ENCODE measurements around the gene CHD9. TPM values are rescaled to one million over a fixed set of nuclear protein-coding genes. Genes with fewer than 3 reads are reported as not detected.

CHD9 gene
- total and polyA plus RNA-seq, 9 of the 15 experiments (the other 6 are each of a cell fraction or from before 2014, with no cell fraction given) = 29.0 to 69.3 (median 40.6) TPM

GRCh38 chr16:53130159-53131049 lies 75.6 kb downstream of the CHD9 start (continued):
- TF ChIP-seq REST (IDR thresholded peaks at IDR 0.05; ENCODE audit: borderline replicate concordance) = peak; percentile 67
- no peak for TF ChIP-seq REST (CRISPR knock-in tag; IDR thresholded peaks at IDR 0.05; ENCODE audit: low read depth)
- no peak for TF ChIP-seq ZNF668 (CRISPR knock-in tag; IDR thresholded peaks at IDR 0.05)
- TF ChIP-seq RB1 (IDR thresholded peaks at IDR 0.05; ENCODE audit: low read depth) = peak; percentile 95
- TF ChIP-seq POLR2A (conservative IDR thresholded peaks at IDR 0.05) = peak; percentile 67
- 0 out of 2 replicates have a peak, but pooled peaks have one; percentile 27 for TF ChIP-seq NR4A1 (CRISPR knock-in tag; IDR thresholded peaks at IDR 0.05)
- TF ChIP-seq NR4A1 (tag; IDR thresholded peaks at IDR 0.05) = no peak
- peak in 1 of 2 experiments; percentile 7; a peak in 1 of 4 replicates for TF ChIP-seq RCOR1 (IDR thresholded peaks at IDR 0.05; ENCODE audit: borderline replicate concordance in 1 of 2, low read depth in 2 of 2, low read length in 2 of 2)
- TF ChIP-seq CHD2 (IDR thresholded peaks at IDR 0.05; ENCODE audit: low read depth, low read length) = peak; percentile 55
- TF ChIP-seq ZNF146 (CRISPR knock-in tag; IDR thresholded peaks at IDR 0.05; ENCODE audit: unreplicated experiment) = no peak
- peak; percentile 27 for TF ChIP-seq CREB1 (IDR thresholded peaks at IDR 0.05)
- peak; percentile 52; the same call in 1 of the 2 replicates for TF ChIP-seq CREB1 (CRISPR knock-in tag; IDR thresholded peaks at IDR 0.05)
- peak; percentile 87; the same call in 1 of the 2 replicates for TF ChIP-seq KAT7 (CRISPR knock-in tag; IDR thresholded peaks at IDR 0.05; ENCODE audit: borderline replicate concordance)
- TF ChIP-seq ZNF197 (CRISPR knock-in tag; IDR thresholded peaks at IDR 0.05; ENCODE audit: low read depth) = no peak
- TF ChIP-seq ATF1 (CRISPR knock-in tag; IDR thresholded peaks at IDR 0.05) = 0 out of 2 replicates have a peak, but pooled peaks have one; percentile 2
- TF ChIP-seq ATF1 (tag; IDR thresholded peaks at IDR 0.05) = peak; percentile 74
- peak; percentile 58; the same call in 1 of the 2 replicates for TF ChIP-seq PHF8 (IDR thresholded peaks at IDR 0.05; ENCODE audit: borderline replicate concordance, low read length)
- peak; percentile 52 for TF ChIP-seq ASH1L (IDR thresholded peaks at IDR 0.05; ENCODE audit: borderline replicate concordance, low read depth, partially characterized antibody)
- no peak for TF ChIP-seq TFE3 (CRISPR knock-in tag; IDR thresholded peaks at IDR 0.05)
- no peak for TF ChIP-seq CGGBP1 (CRISPR knock-in tag; IDR thresholded peaks at IDR 0.05)
